Bronchial epithelial cell (primary cell): ENCODE results near the gene CTTNBP2NL. TPM values are rescaled to one million over a fixed set of nuclear protein-coding genes. Genes with fewer than 3 reads are reported as not detected.
"Not testable (repeated sequence)": the region's sequence is repeated elsewhere in the genome, so short reads cannot be mapped to it uniquely, and the experiment has no call there.

Source experiments
- DNase-seq: peaks from one replicate; pipeline ENCODE4 v3.0.0-alpha.2; 2010; ENCODE audit warnings: low read depth
- FAIRE-seq: peaks from 2 replicates; lab custom pipeline; 2011; peaks lifted over from hg19 to GRCh38; lab: Jason Lieb, UNC
- H3K27me3 ChIP-seq: 2 replicates; pipeline ENCODE4 v1.5.1; 2011; ENCODE audit warnings: low read length; ENCODE audit not compliant: control insufficient read depth, insufficient read depth
- H3K36me3 ChIP-seq: 2 replicates; pipeline ENCODE4 v1.5.1; 2011; ENCODE audit warnings: low read length; ENCODE audit not compliant: control insufficient read depth, insufficient read depth
- H3K4me3 ChIP-seq: 2 replicates; pipeline ENCODE4 v1.5.1; 2011; ENCODE audit warnings: mild to moderate bottlenecking, low read depth, low read length, control low read depth
- total RNA-seq: library from RNA; depleted of rRNA; stranded (reverse); fragments of >200 nt; gene quantifications from 2 replicates; pipeline ENCODE4 v1.2.1, GENCODE V29; 2014
- TF ChIP-seq, protein P1 (sequence below): IDR thresholded peaks from 2 replicates; pipeline ENCODE4 v1.5.1; 2011; ENCODE audit warnings: mild to moderate bottlenecking, moderate library complexity, low read length, control low read depth, inconsistent platforms; ENCODE audit not compliant: insufficient read depth, severe bottlenecking

CTTNBP2NL gene
- total RNA-seq, 1 donor from 2014 or later: 5.3 TPM

GRCh38 chr1:112446411-112446810 is 50.4 kb downstream of the CTTNBP2NL start:
- DNase-seq (no peak), FAIRE-seq (no peak)
- no peaks in the 10 kb centered on the region for H3K27me3 ChIP-seq
- TF ChIP-seq, protein P1, sequence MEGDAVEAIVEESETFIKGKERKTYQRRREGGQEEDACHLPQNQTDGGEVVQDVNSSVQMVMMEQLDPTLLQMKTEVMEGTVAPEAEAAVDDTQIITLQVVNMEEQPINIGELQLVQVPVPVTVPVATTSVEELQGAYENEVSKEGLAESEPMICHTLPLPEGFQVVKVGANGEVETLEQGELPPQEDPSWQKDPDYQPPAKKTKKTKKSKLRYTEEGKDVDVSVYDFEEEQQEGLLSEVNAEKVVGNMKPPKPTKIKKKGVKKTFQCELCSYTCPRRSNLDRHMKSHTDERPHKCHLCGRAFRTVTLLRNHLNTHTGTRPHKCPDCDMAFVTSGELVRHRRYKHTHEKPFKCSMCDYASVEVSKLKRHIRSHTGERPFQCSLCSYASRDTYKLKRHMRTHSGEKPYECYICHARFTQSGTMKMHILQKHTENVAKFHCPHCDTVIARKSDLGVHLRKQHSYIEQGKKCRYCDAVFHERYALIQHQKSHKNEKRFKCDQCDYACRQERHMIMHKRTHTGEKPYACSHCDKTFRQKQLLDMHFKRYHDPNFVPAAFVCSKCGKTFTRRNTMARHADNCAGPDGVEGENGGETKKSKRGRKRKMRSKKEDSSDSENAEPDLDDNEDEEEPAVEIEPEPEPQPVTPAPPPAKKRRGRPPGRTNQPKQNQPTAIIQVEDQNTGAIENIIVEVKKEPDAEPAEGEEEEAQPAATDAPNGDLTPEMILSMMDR: no peak
- no peak overlapping the region for H3K4me3 ChIP-seq
- peaks cover 5% of the 10 kb centered on the region for H3K36me3 ChIP-seq

GRCh38 chr1:112448904-112449629 is 53.1 kb downstream of the CTTNBP2NL start:
- FAIRE-seq: no peak
- no peak overlapping the region for H3K4me3 ChIP-seq

DNA sequence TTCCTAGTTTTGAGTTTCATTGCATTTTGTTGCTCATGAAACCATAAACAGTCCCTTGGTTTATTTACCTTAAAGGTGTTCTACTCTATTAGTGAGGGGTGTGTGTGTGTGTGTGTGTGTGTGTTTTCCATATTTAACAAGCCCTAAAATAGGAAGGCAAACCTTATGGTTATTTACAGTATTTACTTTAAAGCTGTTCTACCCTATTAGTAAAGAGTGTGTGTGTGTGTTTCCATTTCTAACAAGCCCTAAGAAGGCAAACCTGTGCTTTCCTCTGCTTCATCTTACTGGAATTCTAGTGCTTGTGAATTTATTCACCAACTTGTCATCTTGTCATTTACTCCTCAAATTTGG is 53.6 kb downstream of the CTTNBP2NL start:
- H3K27me3 ChIP-seq: no peaks in the 10 kb centered on the region
- no peak overlapping the region for H3K4me3 ChIP-seq
- DNase-seq (no peak), FAIRE-seq (no peak)
- TF ChIP-seq, protein P1: no peak
- H3K36me3 ChIP-seq: peaks cover 5% of the 10 kb centered on the region

More at GRCh38 chr1:112448904-112449629, 53.1 kb downstream of the CTTNBP2NL start:
- Histone ChIP-seq H3K36me3 (peaks cover 5% of the 10 kb centered on the region), H3K27me3 (no peaks in the 10 kb centered on the region)
- TF ChIP-seq, protein P1: no peak
- no peak for DNase-seq

- peaks cover 3% of the 10 kb centered on the region for H3K36me3 ChIP-seq
- no peaks in the 10 kb centered on the region for H3K27me3 ChIP-seq
- FAIRE-seq: no peak
- H3K4me3 ChIP-seq: no peak overlapping the region
- TF ChIP-seq, protein P1: no peak
- DNase-seq: no peak
Measured at GRCh38 chr1:112450773-112451172, 54.8 kb downstream of the CTTNBP2NL start.

DNA sequence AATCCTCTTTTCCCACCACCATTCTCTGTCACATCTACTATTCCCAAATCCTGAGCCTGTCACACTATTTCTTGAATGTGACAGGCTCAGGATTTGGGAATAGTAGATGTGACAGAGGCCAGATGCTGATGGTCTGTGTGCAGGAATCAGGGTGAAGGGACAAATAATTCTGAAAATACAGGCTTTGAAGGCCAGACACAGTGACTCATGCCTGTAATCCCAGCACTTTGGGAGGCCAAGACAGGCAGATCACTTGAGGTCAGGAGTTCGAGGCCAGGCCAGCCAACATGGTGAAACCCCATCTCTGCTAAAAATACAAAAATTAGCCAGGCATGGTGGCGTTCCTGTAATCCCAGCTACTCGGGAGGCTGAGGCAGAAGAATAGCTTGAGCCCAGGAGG is 55.3 kb downstream of the CTTNBP2NL start:
- not testable (repeated sequence) for FAIRE-seq, H3K27me3 ChIP-seq

DNA sequence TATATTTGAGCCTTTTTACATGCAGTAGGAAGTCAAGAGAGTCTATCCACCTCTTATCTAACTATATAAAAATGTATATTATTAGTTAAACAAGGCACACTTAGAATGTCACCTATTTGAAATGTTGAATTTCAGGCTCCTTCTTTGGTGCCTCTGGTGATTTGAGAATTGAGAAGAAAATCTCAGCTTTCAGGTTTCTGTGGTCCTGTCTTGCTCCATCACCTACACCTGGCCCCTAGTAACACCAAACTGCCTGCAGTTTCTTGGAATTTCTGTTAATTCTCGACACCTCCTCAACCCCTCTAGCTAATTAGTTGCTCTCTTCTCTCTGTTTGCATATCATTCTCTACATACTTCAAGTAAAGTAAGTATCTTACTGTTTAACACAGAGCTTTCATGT is 57.9 kb downstream of the CTTNBP2NL start:
- FAIRE-seq: no peak
- no peak for DNase-seq
- Histone ChIP-seq H3K36me3 (peaks cover 11% of the 10 kb centered on the region), H3K27me3 (no peaks in the 10 kb centered on the region), H3K4me3 (no peak overlapping the region)
- TF ChIP-seq, protein P1: no peak

More for the DNA sequence above, 55.3 kb downstream of the CTTNBP2NL start:
- not testable (repeated sequence) for DNase-seq, H3K36me3 ChIP-seq, H3K4me3 ChIP-seq
